ENCODE measurements around the gene PROM1.

Gene PROM1, protein sequence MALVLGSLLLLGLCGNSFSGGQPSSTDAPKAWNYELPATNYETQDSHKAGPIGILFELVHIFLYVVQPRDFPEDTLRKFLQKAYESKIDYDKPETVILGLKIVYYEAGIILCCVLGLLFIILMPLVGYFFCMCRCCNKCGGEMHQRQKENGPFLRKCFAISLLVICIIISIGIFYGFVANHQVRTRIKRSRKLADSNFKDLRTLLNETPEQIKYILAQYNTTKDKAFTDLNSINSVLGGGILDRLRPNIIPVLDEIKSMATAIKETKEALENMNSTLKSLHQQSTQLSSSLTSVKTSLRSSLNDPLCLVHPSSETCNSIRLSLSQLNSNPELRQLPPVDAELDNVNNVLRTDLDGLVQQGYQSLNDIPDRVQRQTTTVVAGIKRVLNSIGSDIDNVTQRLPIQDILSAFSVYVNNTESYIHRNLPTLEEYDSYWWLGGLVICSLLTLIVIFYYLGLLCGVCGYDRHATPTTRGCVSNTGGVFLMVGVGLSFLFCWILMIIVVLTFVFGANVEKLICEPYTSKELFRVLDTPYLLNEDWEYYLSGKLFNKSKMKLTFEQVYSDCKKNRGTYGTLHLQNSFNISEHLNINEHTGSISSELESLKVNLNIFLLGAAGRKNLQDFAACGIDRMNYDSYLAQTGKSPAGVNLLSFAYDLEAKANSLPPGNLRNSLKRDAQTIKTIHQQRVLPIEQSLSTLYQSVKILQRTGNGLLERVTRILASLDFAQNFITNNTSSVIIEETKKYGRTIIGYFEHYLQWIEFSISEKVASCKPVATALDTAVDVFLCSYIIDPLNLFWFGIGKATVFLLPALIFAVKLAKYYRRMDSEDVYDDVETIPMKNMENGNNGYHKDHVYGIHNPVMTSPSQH

DNA sequence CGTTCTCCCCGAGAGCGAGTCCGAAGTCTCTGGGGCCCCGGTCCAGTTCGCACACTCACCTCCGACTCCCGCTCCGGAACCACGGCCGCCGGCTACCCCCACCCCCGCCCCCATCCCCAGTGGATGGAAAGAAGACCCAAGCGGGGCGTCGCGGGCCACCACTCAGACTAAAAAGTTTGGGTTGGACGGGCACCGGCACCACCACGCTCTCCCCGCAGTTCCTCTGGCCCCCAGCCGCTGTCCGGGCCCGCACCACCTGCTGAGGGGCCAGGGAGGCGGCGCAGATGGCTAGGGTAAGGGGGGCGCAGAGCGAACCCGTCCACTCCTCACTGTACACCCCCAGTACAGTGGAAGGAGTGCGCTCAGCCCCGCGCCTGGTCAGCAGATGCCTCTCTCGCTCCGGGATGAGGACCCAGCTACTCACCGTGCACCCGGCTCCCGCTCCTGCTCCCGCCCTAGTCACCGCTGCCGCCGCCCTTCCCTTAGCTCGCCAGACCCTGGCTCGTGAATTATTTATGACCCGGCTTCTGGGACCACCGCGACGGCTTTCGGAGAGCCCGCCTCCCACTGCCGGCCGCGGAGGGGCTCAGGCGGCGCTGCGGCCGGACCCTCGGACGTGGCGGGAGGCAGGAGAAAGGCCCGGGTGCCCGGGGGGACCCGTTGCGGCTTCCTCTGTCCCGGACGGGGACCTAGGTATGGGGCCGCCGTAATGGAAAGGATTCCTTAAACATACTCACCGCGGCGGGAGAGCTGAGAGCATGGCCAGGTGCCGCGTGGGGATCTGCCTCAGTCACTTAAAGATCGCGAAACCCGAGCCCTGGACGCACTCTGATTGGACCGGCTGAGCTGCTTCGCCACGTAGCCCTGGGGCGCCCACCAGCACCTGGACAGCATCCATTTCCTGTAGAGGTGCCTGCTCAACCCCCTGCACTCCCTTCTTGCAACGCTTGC is at the start of gene PROM1:
PROM1 (minus strand) TSS at position 783 of the 951 bp plus-strand sequence. CDS start 8,117 bp downstream, outside the sequence.
- DNase-seq: no peak
- in situ Hi-C loops (cut with HindIII; ENCODE audit: low pct_ligation_motif_present, low pct_unique_long_range_greater_than_20kb, low sequenced_read_pairs): no loop called here

DNA sequence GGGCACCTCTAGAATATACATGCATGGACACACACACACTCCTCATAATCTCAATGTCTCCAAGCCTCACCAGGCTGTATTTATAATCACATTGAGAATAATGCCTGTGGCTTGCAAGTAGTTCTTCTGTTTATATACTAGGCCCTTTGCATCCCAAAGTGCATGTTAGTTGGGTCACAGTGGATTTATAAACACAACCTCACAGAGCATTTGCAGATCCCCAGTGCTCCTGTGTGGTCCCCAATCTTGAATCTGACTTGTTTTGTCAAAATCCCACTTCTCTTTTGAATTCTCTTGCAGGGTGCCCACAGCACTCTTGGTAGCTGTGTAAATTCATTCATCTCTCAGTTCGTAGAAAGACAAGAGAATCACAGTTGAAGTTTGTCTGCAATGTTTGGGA is 49.6 kb upstream of the PROM1 start:
- in situ Hi-C loops (cut with HindIII; ENCODE audit: low pct_ligation_motif_present, low pct_unique_long_range_greater_than_20kb, low sequenced_read_pairs): no loop called here

DNA sequence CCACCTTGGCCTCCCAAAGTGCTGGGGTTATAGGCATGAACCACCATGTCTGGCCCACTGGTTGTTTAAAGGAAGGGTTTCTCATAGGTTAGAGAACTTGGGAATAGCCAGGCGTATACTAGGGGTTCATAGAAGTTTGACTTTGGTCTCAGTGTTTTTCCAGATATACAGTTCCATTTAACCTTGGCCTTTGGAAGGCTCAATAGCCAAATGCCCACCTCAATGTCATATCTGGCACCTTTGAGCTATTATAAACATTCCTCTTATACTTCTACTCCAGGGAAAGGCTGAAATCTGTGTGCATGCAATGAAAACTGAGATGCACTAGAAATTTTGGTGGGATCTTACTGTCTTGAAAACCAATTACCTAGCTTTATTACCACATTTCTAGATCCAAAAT is 47.5 kb upstream of the PROM1 start:
- in situ Hi-C loops (cut with HindIII; ENCODE audit: low pct_ligation_motif_present, low pct_unique_long_range_greater_than_20kb, low sequenced_read_pairs): no loop called here

More for the DNA sequence above, 49.6 kb upstream of the PROM1 start:
- DNase-seq: no peak

DNA sequence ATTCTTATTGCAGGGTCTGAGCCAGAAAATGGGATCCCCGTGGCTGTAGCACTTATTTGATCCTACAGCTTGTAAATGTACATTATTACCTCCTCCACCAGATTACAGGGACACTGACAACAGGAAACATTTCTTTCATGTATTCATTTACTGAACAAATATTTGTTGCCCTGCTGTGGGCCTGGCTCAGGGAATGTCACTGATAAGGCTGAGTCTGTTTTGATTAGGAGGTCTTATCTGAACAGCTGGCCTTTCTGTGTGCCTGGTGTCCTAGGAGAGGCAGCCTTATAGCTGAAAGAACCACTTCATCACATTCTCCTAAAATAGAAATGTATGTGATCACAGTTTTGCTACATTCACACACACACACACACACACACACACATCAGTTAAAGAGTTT is 45.5 kb upstream of the PROM1 start:
- DNase-seq: no peak
- in situ Hi-C loops (cut with HindIII; ENCODE audit: low pct_ligation_motif_present, low pct_unique_long_range_greater_than_20kb, low sequenced_read_pairs): no loop called here

More for the DNA sequence above, 47.5 kb upstream of the PROM1 start:
- no peak for DNase-seq

DNA sequence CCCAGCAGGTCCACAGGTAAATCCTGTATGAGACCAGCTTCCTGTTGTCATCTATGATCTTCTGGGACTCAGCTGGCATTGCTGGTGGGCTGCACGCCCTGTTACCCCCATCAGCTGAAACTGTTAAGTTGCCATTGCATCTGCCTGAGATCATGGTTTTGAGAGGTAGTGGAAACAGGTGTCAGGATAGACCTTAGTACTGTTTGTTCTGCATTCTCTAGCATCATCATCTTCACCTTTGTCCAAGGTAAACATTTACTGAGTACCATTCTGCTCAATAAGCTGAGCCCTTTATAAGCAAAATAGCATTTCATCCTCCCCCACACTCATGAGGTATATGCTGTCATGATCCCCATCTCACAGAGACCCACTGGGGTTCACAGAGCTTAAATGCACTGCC is 42.9 kb upstream of the PROM1 start:
- DNase-seq: no peak
- in situ Hi-C loops (cut with HindIII; ENCODE audit: low pct_ligation_motif_present, low pct_unique_long_range_greater_than_20kb, low sequenced_read_pairs): no loop called here

DNA sequence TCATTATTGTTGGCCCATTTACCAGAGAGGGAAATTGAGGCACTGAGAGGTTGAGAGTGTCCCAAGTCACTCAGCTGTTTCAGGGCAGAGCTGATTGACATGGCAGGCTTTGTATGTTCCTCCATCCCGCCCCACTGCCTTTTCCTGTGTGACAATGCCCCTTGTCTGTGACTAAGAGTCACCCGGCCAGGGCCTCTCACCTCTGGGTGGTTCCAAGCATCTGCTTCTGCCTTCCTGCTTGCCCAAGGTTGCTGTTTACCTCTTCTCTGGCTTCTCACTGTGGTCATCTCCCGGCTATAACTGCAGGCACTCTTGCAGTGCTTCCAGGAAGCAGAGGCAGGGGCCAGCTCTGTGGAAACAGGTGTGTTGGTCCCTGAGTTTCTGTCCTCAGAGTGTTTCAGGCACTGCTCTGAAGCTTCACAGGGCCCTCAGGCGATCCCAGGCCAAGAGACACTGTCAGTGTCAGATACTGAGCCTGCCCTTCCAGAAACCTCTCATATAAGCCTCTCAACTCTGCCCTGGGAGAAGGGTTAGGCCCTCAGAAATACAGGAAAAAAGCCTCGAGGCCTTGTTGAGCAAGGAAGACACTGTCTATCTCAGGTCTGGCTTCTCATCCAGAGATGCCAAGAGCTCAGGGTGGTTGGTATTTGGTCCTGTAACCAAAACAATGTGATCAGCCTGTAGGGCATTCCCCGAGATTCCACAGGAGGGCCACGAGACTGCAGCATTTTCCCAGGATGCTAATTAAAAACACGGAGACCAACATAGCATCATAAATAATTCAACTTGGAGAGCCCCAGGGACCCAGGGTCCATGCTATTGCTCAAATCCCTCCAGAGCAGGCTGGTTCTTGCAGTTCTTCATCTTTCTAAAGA is 42.0 kb upstream of the PROM1 start:
- in situ Hi-C loops (cut with HindIII; ENCODE audit: low pct_ligation_motif_present, low pct_unique_long_range_greater_than_20kb, low sequenced_read_pairs): no loop called here
- no peak for DNase-seq

DNA sequence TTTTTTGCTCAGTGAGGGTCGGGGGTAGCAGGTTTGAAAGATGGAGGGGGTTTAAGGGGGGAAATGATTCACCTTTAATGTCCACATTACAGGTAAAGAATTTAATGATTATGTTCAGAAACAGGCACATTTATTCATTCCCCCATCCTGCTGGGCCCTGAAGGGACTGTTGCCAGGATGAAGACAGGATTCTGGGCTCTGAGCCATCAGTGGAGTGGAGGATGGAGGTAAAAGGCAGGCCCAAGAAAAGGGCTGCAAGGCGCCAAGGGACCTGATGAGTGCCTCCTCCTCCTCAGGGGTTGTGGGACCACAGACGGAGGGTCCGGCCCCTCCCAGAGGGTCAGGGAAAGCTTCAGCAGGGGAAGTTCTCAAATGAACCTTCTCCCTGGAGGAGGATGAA is 40.4 kb upstream of the PROM1 start:
- in situ Hi-C loops (cut with HindIII; ENCODE audit: low pct_ligation_motif_present, low pct_unique_long_range_greater_than_20kb, low sequenced_read_pairs): no loop called here
- no peak for DNase-seq

DNA sequence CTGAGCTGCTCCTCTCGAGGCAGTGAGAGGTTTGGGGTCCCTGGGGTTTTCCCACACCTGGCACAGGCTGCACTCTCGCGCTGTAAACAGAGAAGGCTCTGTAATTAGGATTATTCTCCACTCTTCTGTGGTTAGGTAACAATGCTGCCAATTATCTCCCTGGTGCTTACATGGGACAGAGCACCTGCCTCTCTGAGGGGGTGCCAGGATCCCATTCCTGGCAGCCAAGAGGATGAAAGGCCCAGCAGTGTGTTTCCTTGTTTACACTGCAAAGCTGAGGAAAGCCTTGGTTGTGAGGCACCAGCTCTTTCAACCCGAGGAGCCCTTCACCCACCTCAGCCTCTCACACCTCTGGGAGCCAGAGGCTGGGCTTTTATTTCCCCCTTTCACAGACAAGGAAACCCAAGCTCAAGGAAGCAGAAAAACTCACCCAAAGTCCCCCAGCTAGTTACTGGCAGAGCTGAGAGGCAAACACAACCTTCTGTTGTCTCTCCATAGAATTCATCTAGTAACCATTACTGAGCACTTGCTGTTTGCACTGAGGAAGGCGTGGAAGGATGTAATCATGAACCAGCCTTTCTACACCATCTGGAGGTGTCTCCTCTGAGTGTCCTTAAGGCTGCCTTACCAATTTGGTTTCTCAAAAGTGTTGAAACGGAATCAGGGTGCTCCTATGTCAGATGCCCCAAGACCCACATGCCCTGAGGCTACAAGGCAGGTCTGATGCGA is 39.7 kb upstream of the PROM1 start:
- in situ Hi-C loops (cut with HindIII; ENCODE audit: low pct_ligation_motif_present, low pct_unique_long_range_greater_than_20kb, low sequenced_read_pairs): no loop called here
- no peak for DNase-seq

DNA sequence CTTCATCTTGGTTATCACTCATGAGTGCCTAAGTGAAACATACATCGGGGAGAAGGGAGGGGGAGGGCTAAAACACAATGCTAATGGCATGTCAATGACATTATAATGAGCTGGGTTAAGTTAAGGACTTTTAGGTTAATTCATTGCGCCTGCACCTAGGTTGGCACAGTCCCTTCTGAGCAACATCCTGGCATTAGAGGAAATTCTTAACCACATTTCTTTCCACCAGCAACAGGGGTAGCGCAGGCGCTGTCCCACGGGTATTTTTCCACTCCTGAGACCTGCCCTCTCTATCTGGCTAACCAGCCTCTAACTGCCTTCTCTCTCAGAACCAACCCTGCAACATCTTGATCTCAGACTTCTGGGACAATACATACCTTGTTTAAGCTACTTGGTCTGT is 39.0 kb upstream of the PROM1 start:
- in situ Hi-C loops (cut with HindIII; ENCODE audit: low pct_ligation_motif_present, low pct_unique_long_range_greater_than_20kb, low sequenced_read_pairs): no loop called here
- no peak for DNase-seq

DNA sequence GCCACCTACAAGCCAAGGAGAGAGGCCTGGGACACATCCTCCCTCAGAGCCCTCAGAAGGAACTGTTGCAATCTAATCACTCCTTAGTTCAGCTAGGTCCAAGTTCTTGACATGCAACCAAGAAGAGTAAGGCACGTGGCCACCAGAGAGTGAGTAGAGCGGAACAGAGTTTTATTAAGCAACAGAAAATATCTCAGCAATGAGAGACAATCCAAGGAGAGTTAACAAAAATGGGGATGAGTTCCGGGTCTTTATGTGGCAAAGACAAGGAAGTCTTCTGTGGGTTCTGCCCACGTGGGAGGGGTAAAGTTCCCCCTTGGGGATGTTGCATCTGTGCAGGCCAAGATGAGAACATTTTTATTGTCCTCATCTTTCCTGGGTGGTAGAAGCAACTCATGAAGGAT is 38.5 kb upstream of the PROM1 start:
- in situ Hi-C loops (cut with HindIII; ENCODE audit: low pct_ligation_motif_present, low pct_unique_long_range_greater_than_20kb, low sequenced_read_pairs): no loop called here
- no peak for DNase-seq

DNA sequence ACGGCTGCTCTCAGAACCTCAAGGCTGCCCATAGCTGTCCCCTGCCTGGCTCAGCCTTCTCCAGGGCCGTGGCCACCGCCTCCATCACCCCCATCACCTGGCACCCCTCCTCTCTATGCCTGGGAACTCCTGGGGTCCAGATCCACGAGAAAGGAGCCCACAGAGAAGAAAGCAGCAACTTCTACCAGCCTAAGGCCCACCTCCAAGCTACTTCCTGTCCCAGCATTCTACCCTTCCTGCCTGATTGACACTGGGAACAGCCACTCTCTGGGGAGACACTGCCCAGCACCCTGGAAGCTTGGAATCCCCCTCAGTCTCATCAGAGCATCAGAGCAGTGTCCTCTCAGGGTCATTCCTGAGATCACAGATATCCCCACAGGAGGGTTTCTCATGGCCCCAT is 36.9 kb upstream of the PROM1 start:
- in situ Hi-C loops (cut with HindIII; ENCODE audit: low pct_ligation_motif_present, low pct_unique_long_range_greater_than_20kb, low sequenced_read_pairs): no loop called here
- no peak for DNase-seq

DNA sequence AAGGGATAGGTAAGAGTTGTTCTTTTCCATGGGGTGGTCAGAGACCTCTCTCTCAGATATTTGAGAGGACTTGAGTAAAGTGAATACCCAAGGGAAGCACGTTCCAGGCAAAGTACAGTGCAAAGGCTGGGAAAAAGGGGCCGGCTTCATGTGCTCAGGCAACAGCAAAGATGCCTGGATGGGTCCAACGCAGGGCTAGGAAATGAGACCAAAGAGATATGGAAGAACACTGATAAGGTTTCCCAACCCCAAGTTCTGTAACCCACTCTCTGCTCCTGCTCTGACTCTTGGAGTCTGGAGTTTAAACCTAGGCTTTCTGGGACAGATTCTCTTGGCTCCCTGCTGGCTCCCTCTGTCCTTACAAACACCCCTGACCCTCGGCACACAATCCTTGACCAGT is 36.2 kb upstream of the PROM1 start:
- in situ Hi-C loops (cut with HindIII; ENCODE audit: low pct_ligation_motif_present, low pct_unique_long_range_greater_than_20kb, low sequenced_read_pairs): no loop called here
- DNase-seq: no peak

DNA sequence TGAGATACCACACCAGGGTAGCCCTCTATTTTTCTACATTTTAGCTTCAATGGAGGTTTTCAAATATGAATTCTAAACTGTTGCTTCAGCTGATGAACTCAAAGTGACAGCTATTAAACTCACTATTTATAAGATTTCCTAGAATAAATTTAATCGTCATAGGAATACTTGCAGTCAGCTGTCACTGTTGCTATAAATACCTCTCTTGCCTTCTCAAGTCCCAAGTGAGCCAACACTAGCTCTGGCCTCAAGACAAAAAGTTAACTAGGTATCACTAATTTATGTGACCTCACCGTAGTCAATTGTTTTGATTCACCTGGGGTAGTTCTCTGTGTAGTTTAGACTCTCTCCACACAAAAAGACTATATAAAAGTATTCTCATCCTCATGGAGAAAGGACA is 34.3 kb upstream of the PROM1 start:
- in situ Hi-C loops (cut with HindIII; ENCODE audit: low pct_ligation_motif_present, low pct_unique_long_range_greater_than_20kb, low sequenced_read_pairs): no loop called here
- DNase-seq: no peak

DNA sequence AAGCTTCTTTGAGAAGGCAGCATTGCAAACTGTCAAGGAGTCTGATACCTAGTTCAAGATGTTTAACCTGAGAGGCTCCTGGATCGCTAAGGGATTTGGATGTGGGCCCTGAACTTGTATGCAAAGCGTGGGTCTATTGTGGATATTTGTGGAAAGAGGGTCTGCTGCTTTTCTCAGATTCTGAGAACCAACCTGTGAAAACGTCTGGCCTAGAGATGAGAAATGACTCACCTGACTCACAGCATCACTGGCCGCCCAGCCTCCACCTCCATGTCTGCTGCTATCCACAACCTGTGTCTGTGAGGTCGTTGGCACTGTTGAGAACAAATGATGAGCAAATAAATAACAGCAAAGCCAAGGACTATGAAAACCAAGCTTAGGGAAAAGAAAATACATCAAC is 33.3 kb upstream of the PROM1 start:
- DNase-seq: no peak
- in situ Hi-C loops (cut with HindIII; ENCODE audit: low pct_ligation_motif_present, low pct_unique_long_range_greater_than_20kb, low sequenced_read_pairs): no loop called here

DNA sequence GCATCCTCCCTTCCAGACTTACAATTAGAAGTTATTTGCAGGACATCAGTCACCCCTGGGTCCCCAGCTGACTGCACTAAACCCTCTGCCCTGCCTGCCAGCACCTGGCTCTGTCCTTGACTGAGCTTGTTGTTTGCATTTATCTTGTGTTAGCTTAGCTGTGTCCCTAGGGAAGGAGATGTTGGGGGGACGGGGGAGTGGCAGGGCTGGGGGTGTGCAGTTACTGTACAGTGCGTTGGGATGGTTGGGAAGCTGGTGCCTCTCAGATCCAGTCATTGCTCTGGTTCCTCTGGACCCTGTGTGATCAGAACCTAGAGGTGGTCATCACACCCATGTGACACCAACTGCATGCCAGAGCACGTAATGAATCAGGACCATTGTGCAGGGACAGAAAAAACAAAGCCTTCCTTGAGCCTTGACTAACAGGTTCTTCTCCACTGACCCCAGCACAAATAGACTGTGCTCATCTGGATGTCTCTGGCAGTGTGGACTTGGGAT is 32.7 kb upstream of the PROM1 start:
- no peak for DNase-seq
- in situ Hi-C loops (cut with HindIII; ENCODE audit: low pct_ligation_motif_present, low pct_unique_long_range_greater_than_20kb, low sequenced_read_pairs): no loop called here

DNA sequence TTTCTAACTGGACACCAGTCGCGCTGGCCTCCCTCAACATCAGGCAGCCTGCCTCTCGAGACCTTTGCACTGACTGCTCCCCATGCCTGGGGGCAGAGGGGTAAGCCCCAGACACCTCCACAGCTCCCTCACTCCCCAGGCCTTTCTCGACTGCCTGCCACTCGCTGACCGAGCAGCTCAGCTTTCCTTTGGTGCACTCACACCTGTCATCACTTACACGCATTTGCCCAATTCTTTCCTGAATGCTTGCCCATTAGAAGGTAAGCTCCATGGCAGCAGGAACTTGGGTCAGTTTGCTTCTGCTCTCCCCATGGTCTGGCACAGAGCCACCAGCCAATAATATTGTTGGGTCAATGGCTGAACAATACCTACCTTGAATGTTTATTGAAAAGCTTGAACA is 32.2 kb upstream of the PROM1 start:
- in situ Hi-C loops (cut with HindIII; ENCODE audit: low pct_ligation_motif_present, low pct_unique_long_range_greater_than_20kb, low sequenced_read_pairs): no loop called here
- no peak for DNase-seq

DNA sequence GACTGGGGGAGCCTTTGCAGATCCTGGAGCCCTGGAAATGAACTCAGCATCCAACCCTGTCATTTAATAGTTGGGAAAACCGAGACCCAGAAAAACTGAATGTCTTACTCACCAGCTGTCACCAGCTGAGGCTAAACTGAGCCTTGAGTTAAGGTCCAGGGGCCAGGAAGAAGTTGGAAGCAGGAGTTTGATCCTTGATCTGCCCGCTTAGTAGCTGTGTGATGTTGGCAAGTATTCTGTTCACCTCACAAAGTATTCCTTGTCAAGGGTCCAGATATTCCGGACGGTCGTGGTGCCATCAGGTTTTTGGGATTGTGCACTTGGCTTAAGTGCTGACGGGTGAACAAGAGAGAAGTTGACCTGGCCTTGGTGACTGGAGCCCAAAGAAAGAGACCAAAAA is 30.7 kb upstream of the PROM1 start:
- in situ Hi-C loops (cut with HindIII; ENCODE audit: low pct_ligation_motif_present, low pct_unique_long_range_greater_than_20kb, low sequenced_read_pairs): no loop called here
- no peak for DNase-seq
